GM19397 (cell line): ENCODE results near the gene NPR1.
"Not testable (repeated sequence)": the region's sequence is repeated elsewhere in the genome, so short reads cannot be mapped to it uniquely, and the experiment has no call there.

Source experiments
- ATAC-seq: cut with Tn5 transposase; IDR thresholded peaks from one replicate; pipeline ENCODE4 v1.9.1; 2021; ENCODE audit warnings: mild to moderate bottlenecking, moderate library complexity; ENCODE audit not compliant: unreplicated experiment

The NPR1 gene

GRCh38 chr1:153679337-153680119, 1.0 kb downstream of the NPR1 start:
- no peak for ATAC-seq

GRCh38 chr1:153680120-153680403, 1.6 kb downstream of the NPR1 start:
- ATAC-seq = no peak

GRCh38 chr1:153682730-153683129, 4.2 kb downstream of the NPR1 start:
- no peak for ATAC-seq

- ATAC-seq = no peak
These were observed 5.4 kb downstream of the NPR1 start for GRCh38 chr1:153683854-153684253.

- no peak for ATAC-seq
These were observed 6.4 kb downstream of the NPR1 start for GRCh38 chr1:153684892-153685291.

GRCh38 chr1:153685544-153686340, 7.3 kb downstream of the NPR1 start:
- ATAC-seq = no peak

GRCh38 chr1:153687346-153688125, 9.0 kb downstream of the NPR1 start:
- no peak for ATAC-seq

- no peak for ATAC-seq
These were observed 9.8 kb downstream of the NPR1 start for GRCh38 chr1:153688276-153688675.

- ATAC-seq = no peak
These were observed 10.3 kb downstream of the NPR1 start for GRCh38 chr1:153688736-153689328.

- ATAC-seq = no peak
These were observed 15.0 kb downstream of the NPR1 start for GRCh38 chr1:153693466-153693865.

GRCh38 chr1:153696741-153697140, 18.3 kb downstream of the NPR1 start:
- ATAC-seq = no peak

GRCh38 chr1:153697191-153698019, 18.9 kb downstream of the NPR1 start:
- no peak for ATAC-seq

GRCh38 chr1:153698020-153698922, 19.8 kb downstream of the NPR1 start:
- ATAC-seq = no peak

- ATAC-seq = no peak
These were observed 20.6 kb downstream of the NPR1 start for GRCh38 chr1:153698923-153699714.

GRCh38 chr1:153699768-153700167, 21.3 kb downstream of the NPR1 start:
- no peak for ATAC-seq

- ATAC-seq = no peak
These were observed 27.0 kb downstream of the NPR1 start for GRCh38 chr1:153705484-153705883.

- no peak for ATAC-seq
These were observed 32.5 kb downstream of the NPR1 start for GRCh38 chr1:153711026-153711425.

- ATAC-seq = not testable (repeated sequence)
These were observed 37.7 kb downstream of the NPR1 start for GRCh38 chr1:153716211-153716610.

GRCh38 chr1:153717330-153717729, 38.8 kb downstream of the NPR1 start:
- ATAC-seq = no peak
